ENCODE data around the gene VIPAS39. TPM values are rescaled to one million over a fixed set of nuclear protein-coding genes. Genes with fewer than 3 reads are reported as not detected.

Gene VIPAS39
- total RNA-seq, 1 donor from 2014 or later: 28.7 TPM

DNA sequence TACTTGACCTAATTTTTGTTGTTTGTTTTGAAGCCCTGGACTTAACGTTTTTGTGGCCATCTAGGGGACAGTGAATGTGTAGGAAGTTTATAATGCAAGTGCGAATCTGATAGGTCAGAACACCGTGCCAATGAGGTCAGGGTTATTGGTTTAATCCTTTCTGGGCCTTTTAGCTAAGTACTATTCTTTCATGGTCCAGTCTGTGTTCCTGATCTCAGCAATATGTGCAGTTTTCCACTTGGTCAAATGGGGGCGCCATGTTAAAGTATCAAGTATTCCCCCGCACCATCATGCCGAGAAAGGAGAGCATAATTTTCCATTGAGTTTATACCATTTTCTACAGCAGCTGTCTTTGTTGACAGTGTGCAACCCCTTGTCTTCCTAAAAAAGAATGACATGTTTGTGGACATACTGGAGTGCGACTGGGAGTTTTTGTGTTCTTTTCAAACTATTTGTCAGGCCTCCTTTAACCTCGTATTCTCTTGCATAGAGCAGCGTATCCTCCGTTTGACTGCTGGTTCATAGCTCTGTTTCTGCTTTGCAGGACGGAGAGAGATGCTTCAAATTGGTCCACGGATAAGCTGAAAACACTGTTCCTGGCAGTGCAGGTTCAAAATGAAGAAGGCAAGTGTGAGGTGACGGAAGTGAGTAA, 1.8 kb upstream of the VIPAS39 start:
- peak; percentile 72 for DNase-seq (ENCODE audit: low spot score)
- H3K4me1 Mint-ChIP-seq (ENCODE audit: unreplicated experiment): peaks cover 29% of the 10 kb centered on the region
- TF ChIP-seq, protein P1, sequence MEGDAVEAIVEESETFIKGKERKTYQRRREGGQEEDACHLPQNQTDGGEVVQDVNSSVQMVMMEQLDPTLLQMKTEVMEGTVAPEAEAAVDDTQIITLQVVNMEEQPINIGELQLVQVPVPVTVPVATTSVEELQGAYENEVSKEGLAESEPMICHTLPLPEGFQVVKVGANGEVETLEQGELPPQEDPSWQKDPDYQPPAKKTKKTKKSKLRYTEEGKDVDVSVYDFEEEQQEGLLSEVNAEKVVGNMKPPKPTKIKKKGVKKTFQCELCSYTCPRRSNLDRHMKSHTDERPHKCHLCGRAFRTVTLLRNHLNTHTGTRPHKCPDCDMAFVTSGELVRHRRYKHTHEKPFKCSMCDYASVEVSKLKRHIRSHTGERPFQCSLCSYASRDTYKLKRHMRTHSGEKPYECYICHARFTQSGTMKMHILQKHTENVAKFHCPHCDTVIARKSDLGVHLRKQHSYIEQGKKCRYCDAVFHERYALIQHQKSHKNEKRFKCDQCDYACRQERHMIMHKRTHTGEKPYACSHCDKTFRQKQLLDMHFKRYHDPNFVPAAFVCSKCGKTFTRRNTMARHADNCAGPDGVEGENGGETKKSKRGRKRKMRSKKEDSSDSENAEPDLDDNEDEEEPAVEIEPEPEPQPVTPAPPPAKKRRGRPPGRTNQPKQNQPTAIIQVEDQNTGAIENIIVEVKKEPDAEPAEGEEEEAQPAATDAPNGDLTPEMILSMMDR (IDR thresholded peaks at IDR 0.05; ENCODE audit: unreplicated experiment): peak; percentile 79
- peak overlapping the region; percentile 100 for H3K4me3 Mint-ChIP-seq (ENCODE audit: unreplicated experiment)
- no peaks in the 10 kb centered on the region for H3K9me3 Mint-ChIP-seq (ENCODE audit: unreplicated experiment)
- H3K27ac Mint-ChIP-seq (ENCODE audit: unreplicated experiment): peak overlapping the region; percentile 50
- H3K27me3 Mint-ChIP-seq (ENCODE audit: unreplicated experiment): peaks cover 4% of the 10 kb centered on the region
- peaks cover 37% of the 10 kb centered on the region for H3K36me3 Mint-ChIP-seq (ENCODE audit: low read depth, unreplicated experiment)

DNA sequence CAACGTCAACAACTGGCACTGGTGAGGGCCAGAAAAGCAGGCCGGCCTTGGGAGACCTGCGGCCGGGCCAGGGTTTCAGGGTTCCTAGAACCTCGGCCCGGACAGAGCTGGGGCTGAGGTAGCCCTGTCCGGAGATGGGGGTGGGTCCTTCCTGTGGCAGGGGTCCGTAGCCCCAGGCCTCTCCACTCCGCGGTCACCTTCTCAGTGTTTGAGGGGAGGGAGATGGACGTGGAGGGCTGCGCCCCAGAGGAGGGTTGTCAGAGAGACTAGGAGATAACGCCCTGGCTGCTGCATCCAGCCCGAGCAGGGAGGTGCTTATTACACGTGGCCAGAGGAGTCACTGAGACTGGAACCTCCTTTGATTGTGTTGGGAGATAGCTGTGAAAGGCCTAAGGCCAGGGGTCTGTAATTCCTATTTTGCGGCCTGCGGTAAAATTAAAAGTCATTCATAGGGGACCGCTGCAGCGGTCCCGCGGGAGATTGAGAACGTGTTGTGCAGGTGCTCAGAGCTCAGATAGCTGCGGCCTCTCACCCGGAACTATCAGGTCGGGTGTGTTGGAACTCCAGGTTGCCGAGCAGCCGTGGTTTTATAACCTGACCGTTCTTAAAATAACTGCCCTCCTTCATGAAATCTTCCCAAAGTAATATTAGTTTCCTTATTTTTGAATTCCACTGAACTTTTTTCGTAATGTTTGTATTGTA, 999 bp upstream of the VIPAS39 start:
- peaks cover 33% of the 10 kb centered on the region for H3K36me3 Mint-ChIP-seq (ENCODE audit: low read depth, unreplicated experiment)
- peaks cover 29% of the 10 kb centered on the region for H3K4me1 Mint-ChIP-seq (ENCODE audit: unreplicated experiment)
- H3K27me3 Mint-ChIP-seq (ENCODE audit: unreplicated experiment): peaks cover 4% of the 10 kb centered on the region
- peak overlapping the region; percentile 100 for H3K27ac Mint-ChIP-seq (ENCODE audit: unreplicated experiment)
- DNase-seq (ENCODE audit: low spot score): peak; percentile 31
- H3K4me3 Mint-ChIP-seq (ENCODE audit: unreplicated experiment): peak overlapping the region; percentile 100
- H3K9me3 Mint-ChIP-seq (ENCODE audit: unreplicated experiment): no peaks in the 10 kb centered on the region
- TF ChIP-seq, protein P1 (IDR thresholded peaks at IDR 0.05; ENCODE audit: unreplicated experiment): no peak

DNA sequence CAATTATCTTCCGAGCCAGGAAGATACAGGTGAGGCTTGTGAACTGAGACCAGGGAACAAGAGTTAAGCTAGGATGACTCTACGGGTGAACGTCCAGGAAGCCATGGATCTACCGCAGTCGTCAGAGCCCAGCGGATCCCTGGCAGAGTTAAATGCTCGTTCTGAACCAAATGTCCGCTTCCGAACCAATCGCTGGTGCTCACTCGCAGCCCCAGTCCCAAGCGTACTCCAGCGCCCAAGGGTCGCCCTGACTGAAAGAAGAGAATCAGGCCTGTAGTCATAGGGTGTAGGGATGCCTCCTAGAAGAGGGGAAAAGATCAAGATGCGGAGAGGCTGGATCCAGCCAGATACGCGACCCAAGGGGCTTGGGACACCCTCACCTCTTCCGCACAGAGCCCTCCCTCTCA, 283 bp downstream of the VIPAS39 start:
- peak overlapping the region; percentile 100 for H3K27ac Mint-ChIP-seq (ENCODE audit: unreplicated experiment)
- H3K4me1 Mint-ChIP-seq (ENCODE audit: unreplicated experiment): peaks cover 29% of the 10 kb centered on the region
- peaks cover 36% of the 10 kb centered on the region for H3K36me3 Mint-ChIP-seq (ENCODE audit: low read depth, unreplicated experiment)
- DNase-seq (ENCODE audit: low spot score): no peak
- peaks cover 6% of the 10 kb centered on the region for H3K27me3 Mint-ChIP-seq (ENCODE audit: unreplicated experiment)
- peak overlapping the region; percentile 100 for H3K4me3 Mint-ChIP-seq (ENCODE audit: unreplicated experiment)
- no peaks in the 10 kb centered on the region for H3K9me3 Mint-ChIP-seq (ENCODE audit: unreplicated experiment)
- TF ChIP-seq, protein P1 (IDR thresholded peaks at IDR 0.05; ENCODE audit: unreplicated experiment): no peak

DNA sequence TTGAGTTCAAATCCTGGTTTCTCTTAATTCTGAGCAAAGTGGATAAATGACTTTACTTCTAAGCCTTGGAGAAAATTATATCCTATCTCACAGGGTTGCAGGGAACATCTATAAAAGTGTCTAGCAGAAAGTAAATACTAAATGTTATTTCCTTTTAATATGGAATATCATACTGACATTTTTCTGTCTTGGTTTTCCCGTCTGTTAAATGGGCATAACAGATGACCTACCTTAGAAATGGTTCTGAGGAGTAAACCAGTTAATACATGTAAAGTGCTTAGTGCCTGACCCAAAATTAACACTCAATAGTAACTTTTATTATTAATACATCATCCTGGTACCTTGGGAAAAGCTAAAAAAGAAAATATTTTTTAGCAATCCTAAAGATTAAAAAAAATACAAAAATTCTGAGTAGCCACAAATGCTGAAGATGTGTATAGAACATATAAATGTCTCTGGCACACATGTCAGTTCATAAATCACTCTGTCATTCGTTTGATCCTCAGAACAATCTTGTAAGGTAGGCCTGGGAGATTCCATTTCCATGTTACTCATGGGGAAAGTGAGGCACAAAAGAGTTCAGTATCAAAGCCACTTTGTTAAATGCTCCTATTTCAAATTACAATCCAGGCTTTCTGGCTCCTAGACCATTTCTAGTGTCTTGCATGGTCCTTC, 1.3 kb downstream of the VIPAS39 start:
- TF ChIP-seq, protein P1 (IDR thresholded peaks at IDR 0.05; ENCODE audit: unreplicated experiment): no peak
- Mint-ChIP-seq H3K27ac (ENCODE audit: unreplicated experiment) (no peak overlapping the region), H3K27me3 (ENCODE audit: unreplicated experiment) (peaks cover 6% of the 10 kb centered on the region), H3K9me3 (ENCODE audit: unreplicated experiment) (no peaks in the 10 kb centered on the region), H3K36me3 (ENCODE audit: low read depth, unreplicated experiment) (peaks cover 40% of the 10 kb centered on the region), H3K4me1 (ENCODE audit: unreplicated experiment) (peaks cover 29% of the 10 kb centered on the region), H3K4me3 (ENCODE audit: unreplicated experiment) (peak overlapping the region; percentile 100)
- DNase-seq (ENCODE audit: low spot score): no peak

Data from endothelial cell (in vitro differentiated cells).